ENCODE measurements around the gene METTL9.
"Not testable (repeated sequence)": the region's sequence is repeated elsewhere in the genome, so short reads cannot be mapped to it uniquely, and the experiment has no call there.

METTL9 gene

GRCh38 chr16:21611556-21612384 lies 12.4 kb downstream of the METTL9 start:
- peak; percentile 33 to 65 (median 62) for DNase-seq

GRCh38 chr16:21613361-21613760 lies 14.0 kb downstream of the METTL9 start:
- no peak for DNase-seq

- DNase-seq: no peak
Observed at GRCh38 chr16:21613781-21614180, 14.4 kb downstream of the METTL9 start.

- DNase-seq: no peak
Observed at GRCh38 chr16:21614896-21615295, 15.5 kb downstream of the METTL9 start.

GRCh38 chr16:21617607-21618006 lies 18.2 kb downstream of the METTL9 start:
- peak; percentile 61 to 93 (median 73) for DNase-seq

GRCh38 chr16:21618281-21618680 lies 18.9 kb downstream of the METTL9 start:
- peak in 1 of 3 donors; percentile 38 for DNase-seq

- DNase-seq: no peak
Observed at GRCh38 chr16:21619765-21620425, 20.5 kb downstream of the METTL9 start.

GRCh38 chr16:21620592-21620991 lies 21.2 kb downstream of the METTL9 start:
- peak in 1 of 3 donors; percentile 30 for DNase-seq

GRCh38 chr16:21622545-21622944 lies 23.2 kb downstream of the METTL9 start:
- DNase-seq: no peak

GRCh38 chr16:21625026-21625425 lies 25.6 kb downstream of the METTL9 start:
- DNase-seq: no peak

- peak; percentile 71 to 85 (median 78) for DNase-seq
Observed at GRCh38 chr16:21626659-21627277, 27.4 kb downstream of the METTL9 start.

GRCh38 chr16:21628121-21628726 lies 28.8 kb downstream of the METTL9 start:
- no peak for DNase-seq

- no peak for DNase-seq
Observed at GRCh38 chr16:21628772-21629171, 29.4 kb downstream of the METTL9 start.

- not testable (repeated sequence) for DNase-seq
Observed at GRCh38 chr16:21629616-21630539, 30.5 kb downstream of the METTL9 start.

- not testable (repeated sequence) for DNase-seq
Observed at GRCh38 chr16:21630866-21631265, 31.5 kb downstream of the METTL9 start.

GRCh38 chr16:21631376-21631775 lies 32.0 kb downstream of the METTL9 start:
- DNase-seq: peak; percentile 61 to 79 (median 68)

- DNase-seq: peak; percentile 88 to 96 (median 91)
Observed at GRCh38 chr16:21631951-21632575, 32.7 kb downstream of the METTL9 start.

GRCh38 chr16:21634216-21634615 lies 34.8 kb downstream of the METTL9 start:
- no peak for DNase-seq

- DNase-seq: not testable (repeated sequence)
Observed at GRCh38 chr16:21635694-21636093, 36.3 kb downstream of the METTL9 start.

- no peak for DNase-seq
Observed at GRCh38 chr16:21637032-21637968, 37.9 kb downstream of the METTL9 start.
